NCI-H2196 (cell line): ENCODE data around the gene FHOD3.
"Not testable (repeated sequence)": the region's sequence is repeated elsewhere in the genome, so short reads cannot be mapped to it uniquely, and the experiment has no call there.

Experiments
- DNase-seq: peaks from one replicate; lab custom pipeline; 2025; ENCODE audit not compliant: unreplicated experiment; lab: John Stamatoyannopoulos, UW

Gene FHOD3

GRCh38 chr18:36812678-36813077 is 515.2 kb downstream of the FHOD3 start:
- no peak for DNase-seq

GRCh38 chr18:36813101-36813775 is 515.7 kb downstream of the FHOD3 start:
- DNase-seq = no peak

GRCh38 chr18:36813824-36814223 is 516.3 kb downstream of the FHOD3 start:
- no peak for DNase-seq

GRCh38 chr18:36814994-36815393 is 517.5 kb downstream of the FHOD3 start:
- no peak for DNase-seq

GRCh38 chr18:36816096-36816495 is 518.6 kb downstream of the FHOD3 start:
- DNase-seq = not testable (repeated sequence)

GRCh38 chr18:36817039-36817438 is 519.5 kb downstream of the FHOD3 start:
- no peak for DNase-seq

- DNase-seq = no peak
These were observed 521.1 kb downstream of the FHOD3 start for GRCh38 chr18:36818652-36819051.

GRCh38 chr18:36819621-36820020 is 522.1 kb downstream of the FHOD3 start:
- no peak for DNase-seq

GRCh38 chr18:36821681-36822080 is 524.2 kb downstream of the FHOD3 start:
- no peak for DNase-seq

GRCh38 chr18:36825526-36825925 is 528.0 kb downstream of the FHOD3 start:
- no peak for DNase-seq

- DNase-seq = no peak
These were observed 529.0 kb downstream of the FHOD3 start for GRCh38 chr18:36826556-36826955.

- DNase-seq = no peak
These were observed 530.7 kb downstream of the FHOD3 start for GRCh38 chr18:36828157-36828629.

GRCh38 chr18:36828630-36829361 is 531.3 kb downstream of the FHOD3 start, which contains the start of the genes KIAA1328 and TPGS2:
Gene KIAA1328 (plus strand): TSS chr18:36829127. CDS start chr18:36829139, 12 bp downstream.
Gene TPGS2 (minus strand): TSS chr18:36829002. CDS start chr18:36828767, 235 bp downstream.
- DNase-seq = peak; percentile 67
